ENCODE measurements around the gene HPD.
"Not testable (repeated sequence)": the region's sequence is repeated elsewhere in the genome, so short reads cannot be mapped to it uniquely, and the experiment has no call there.

The HPD gene

GRCh38 chr12:121796855-121797751, 61.6 kb downstream of the HPD start:
- DNase-seq: peak in 1 of 2 donors; percentile 43

- peak; percentile 83 to 87 for DNase-seq
Observed at GRCh38 chr12:121795034-121795968, 63.4 kb downstream of the HPD start.

GRCh38 chr12:121794534-121795033, 64.1 kb downstream of the HPD start:
- peak in 1 of 2 donors; percentile 61 for DNase-seq

- DNase-seq: peak; percentile 96 to 97
Observed at GRCh38 chr12:121793838-121794533, 64.7 kb downstream of the HPD start.

GRCh38 chr12:121793440-121793837, 65.2 kb downstream of the HPD start, which contains the start of gene RHOF:
Gene RHOF (minus strand): TSS chr12:121793688. CDS start chr12:121793633, 55 bp downstream.
- DNase-seq: peak in 1 of 2 donors; percentile 71

GRCh38 chr12:121792607-121793439, 65.8 kb downstream of the HPD start:
- DNase-seq: peak; percentile 69 to 80

GRCh38 chr12:121791671-121792551, 66.7 kb downstream of the HPD start:
- peak; percentile 62 to 72 for DNase-seq

GRCh38 chr12:121790785-121791184, 67.9 kb downstream of the HPD start:
- DNase-seq: not testable (repeated sequence)

GRCh38 chr12:121789800-121790728, 68.6 kb downstream of the HPD start:
- peak; percentile 96 to 97 for DNase-seq

Measured in CD4-positive, alpha-beta T cell treated with Interleukin-1 beta for 1 hour (primary cell).